Measurements from ENCODE around the gene TSC22D1.
"Not testable (repeated sequence)": the region's sequence is repeated elsewhere in the genome, so short reads cannot be mapped to it uniquely, and the experiment has no call there.

TSC22D1 gene

GRCh38 chr13:44575741-44576350, at the start of gene TSC22D1:
Gene TSC22D1 (minus strand): TSS chr13:44576330. CDS start chr13:44576074, 256 bp downstream.
- peak; percentile 42 to 63 for DNase-seq (ENCODE audit: low read depth in 2 of 2)

DNA sequence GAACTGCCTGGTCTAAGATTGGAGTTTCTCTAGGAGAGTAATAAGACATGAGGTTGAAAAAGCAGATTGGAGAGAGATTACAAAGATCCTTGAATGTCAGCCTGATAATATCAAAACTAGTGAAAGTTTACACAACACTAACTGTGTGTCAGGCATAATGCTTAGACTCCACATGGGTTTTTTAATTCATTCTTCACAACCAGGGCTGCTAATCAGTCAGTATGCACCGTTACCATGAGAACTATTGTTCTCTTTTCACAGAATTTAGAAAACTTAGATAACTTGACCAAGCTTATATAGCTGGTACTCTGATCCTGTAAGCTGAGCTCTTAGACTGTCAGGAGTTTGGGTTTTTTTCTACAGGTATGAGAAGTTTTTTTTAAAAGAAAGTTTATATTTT, 46.6 kb upstream of the TSC22D1 start:
- no peak for DNase-seq (ENCODE audit: low read depth in 2 of 2)

DNA sequence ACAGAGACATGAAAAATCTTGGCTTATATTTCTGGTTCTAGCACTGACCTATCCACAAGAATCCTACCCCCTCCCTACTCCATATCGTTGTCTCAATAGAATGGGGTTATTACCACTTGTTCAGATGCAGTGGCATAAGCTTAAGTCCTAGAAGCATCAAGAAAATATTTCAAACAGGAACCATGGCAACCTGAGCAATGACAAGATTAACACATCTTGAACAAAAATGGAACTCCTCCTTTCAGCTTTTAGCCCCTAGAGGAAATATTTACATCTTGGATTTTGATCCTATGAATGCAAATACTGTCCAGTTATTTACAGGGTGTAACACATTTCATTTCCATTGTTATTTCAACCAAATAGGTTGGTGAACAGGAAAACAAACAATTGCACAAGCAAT, 46.1 kb upstream of the TSC22D1 start:
- no peak for DNase-seq (ENCODE audit: low read depth in 2 of 2)

- DNase-seq (ENCODE audit: low read depth in 2 of 2): no peak
These were observed 43.9 kb upstream of the TSC22D1 start for GRCh38 chr13:44620057-44620456.

GRCh38 chr13:44619651-44620050, 43.5 kb upstream of the TSC22D1 start:
- no peak for DNase-seq (ENCODE audit: low read depth in 2 of 2)

DNA sequence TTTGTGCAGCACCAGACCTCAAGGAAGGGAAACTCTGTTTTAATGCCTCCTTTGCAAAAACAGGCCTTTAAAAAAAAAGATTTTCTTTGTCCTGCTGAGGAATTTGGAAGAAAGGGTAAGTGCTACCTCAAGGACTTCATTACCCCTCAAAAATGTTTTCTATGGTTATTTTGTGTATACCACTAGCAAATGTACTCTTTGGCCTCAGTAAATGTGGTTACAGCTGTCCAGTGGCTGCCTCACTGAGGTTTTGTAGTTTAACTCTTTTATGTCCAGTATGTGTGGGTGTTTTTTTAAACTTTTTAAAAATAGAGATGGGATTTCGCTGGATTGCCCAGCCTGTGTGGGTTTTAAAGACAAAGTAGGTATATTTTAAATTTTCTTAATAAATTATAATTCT, 42.2 kb upstream of the TSC22D1 start:
- DNase-seq (ENCODE audit: low read depth in 2 of 2): no peak

GRCh38 chr13:44617648-44618047, 41.5 kb upstream of the TSC22D1 start:
- DNase-seq (ENCODE audit: low read depth in 2 of 2): no peak

- no peak for DNase-seq (ENCODE audit: low read depth in 2 of 2)
These were observed 33.0 kb upstream of the TSC22D1 start for GRCh38 chr13:44609137-44609536.

DNA sequence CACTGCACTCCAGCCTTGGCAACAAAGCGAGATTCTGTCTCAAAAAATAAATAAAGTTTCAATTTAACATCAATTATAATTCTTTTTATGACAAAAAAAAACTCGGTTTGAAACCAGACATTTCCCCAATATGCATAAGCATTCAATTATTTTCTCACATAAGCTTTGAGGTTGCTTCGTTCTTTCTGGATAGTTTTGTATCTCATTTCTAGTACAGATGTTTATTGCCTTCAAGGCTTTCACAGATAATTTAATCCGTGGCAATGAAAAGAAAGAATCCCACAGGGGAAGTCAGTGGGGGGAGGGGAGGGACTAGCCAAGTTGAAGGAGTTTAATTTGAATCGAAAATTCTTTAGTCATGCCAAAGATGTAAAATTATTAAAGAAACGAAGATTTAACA, 29.6 kb upstream of the TSC22D1 start:
- no peak for DNase-seq (ENCODE audit: low read depth in 2 of 2)

DNA sequence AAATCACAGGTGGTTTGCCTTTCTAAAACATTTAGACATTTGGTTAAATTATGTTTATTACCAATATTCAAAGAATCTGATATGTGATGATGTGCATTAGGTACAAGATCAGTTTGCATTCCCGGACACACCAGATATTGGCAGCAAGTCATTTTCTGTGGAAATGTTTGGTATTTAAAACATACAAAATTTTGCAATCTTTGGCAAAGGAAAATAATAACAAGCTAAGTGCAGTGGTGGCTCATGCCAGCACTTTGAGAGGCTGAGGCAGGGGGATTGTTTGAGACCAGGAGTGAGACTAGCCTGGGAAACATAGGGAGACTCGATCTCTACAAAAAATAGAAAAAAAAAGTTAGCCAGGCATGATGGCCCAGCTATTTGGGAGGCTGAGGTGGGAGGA, 29.1 kb upstream of the TSC22D1 start:
- DNase-seq (ENCODE audit: low read depth in 2 of 2): no peak

DNA sequence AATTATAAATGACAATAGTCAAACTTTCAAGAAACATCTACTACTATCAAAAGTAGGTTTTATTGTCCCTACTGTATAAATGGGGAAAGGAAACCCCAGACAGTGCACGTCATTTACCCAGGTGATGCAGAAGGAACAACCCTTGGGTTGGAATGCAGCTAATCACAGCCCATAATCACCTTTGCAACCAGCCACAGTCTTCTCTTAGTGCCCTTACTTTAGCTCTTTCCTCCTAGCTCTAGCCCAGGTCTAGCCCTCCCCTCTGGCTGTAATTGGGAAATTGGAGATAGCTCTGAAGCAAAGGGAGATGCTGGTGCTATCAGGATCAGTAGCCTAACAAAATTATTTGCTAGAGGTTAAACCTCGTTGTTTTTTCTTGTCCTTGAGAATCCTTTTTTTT, 25.5 kb upstream of the TSC22D1 start:
- no peak for DNase-seq (ENCODE audit: low read depth in 2 of 2)

GRCh38 chr13:44593861-44594592, 17.9 kb upstream of the TSC22D1 start:
- not testable (repeated sequence) for DNase-seq (ENCODE audit: low read depth in 2 of 2)

- DNase-seq (ENCODE audit: low read depth in 2 of 2): no peak
These were observed 16.2 kb upstream of the TSC22D1 start for GRCh38 chr13:44592216-44592847.

- no peak for DNase-seq (ENCODE audit: low read depth in 2 of 2)
These were observed 15.2 kb upstream of the TSC22D1 start for GRCh38 chr13:44591316-44591715.

DNA sequence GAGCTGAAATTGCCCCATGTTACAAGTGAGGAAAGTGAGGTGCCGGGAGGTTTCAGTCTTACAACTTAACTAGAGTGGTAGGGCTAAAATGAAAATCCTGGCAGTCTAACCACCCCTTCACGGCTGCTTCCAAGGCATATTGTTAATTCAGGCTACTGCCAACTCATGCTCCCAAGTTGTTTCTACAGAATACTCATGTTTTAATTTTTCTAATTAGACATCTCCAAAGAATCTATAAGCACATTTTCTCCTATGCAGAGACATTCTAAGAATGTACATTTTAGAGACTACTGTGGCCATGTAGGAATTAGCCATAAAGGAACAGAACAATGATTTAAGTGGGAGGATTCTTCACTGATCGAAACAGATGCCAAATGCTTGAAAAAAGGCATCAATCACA, 7.0 kb upstream of the TSC22D1 start:
- DNase-seq (ENCODE audit: low read depth in 2 of 2): no peak

- DNase-seq (ENCODE audit: low read depth in 2 of 2): no peak
These were observed 1.9 kb upstream of the TSC22D1 start for GRCh38 chr13:44578067-44578400.

DNA sequence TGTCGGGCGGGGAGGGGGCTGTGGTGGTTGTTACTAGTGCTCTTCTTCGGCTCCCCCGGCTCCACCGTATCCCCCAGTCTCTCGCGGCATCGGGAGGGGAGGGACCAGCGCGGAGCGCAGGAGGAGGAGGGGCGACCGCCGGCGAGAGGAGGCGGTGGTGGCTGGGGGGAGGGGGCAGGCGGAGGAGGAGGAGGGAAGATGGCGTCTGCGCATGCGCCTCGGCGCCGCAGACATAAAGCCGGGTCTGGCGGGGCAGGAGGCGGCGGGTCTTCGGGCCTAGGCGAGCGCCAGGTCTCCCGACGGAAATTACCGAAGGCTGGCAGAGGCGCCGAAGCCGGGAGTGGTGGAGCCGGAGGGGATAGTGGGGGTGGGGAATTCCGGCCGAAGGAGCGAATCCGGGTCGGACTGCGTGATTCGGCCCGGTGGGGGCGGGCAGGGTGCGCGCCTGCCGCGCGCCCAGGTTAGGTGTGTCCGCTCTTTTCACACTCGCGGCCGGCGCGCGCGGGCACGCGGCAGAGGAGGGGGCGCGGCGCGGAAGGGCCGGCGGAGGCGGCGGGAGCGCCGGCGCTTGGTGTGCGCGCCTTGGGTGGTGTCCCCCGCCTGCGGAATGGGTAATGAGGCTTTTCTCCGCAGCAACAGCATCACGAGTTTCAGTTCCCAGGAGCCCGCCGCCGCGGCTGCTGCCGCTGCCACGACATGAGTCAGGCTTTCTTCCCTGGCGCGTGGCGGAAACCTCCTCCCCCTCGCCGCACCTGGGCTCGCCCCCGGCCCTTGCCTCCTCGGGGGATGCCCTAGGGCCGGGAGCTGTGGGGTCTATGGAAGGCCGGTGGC, 1.3 kb upstream of the TSC22D1 start:
- DNase-seq (ENCODE audit: low read depth in 2 of 2): peak; percentile 95 to 96

DNA sequence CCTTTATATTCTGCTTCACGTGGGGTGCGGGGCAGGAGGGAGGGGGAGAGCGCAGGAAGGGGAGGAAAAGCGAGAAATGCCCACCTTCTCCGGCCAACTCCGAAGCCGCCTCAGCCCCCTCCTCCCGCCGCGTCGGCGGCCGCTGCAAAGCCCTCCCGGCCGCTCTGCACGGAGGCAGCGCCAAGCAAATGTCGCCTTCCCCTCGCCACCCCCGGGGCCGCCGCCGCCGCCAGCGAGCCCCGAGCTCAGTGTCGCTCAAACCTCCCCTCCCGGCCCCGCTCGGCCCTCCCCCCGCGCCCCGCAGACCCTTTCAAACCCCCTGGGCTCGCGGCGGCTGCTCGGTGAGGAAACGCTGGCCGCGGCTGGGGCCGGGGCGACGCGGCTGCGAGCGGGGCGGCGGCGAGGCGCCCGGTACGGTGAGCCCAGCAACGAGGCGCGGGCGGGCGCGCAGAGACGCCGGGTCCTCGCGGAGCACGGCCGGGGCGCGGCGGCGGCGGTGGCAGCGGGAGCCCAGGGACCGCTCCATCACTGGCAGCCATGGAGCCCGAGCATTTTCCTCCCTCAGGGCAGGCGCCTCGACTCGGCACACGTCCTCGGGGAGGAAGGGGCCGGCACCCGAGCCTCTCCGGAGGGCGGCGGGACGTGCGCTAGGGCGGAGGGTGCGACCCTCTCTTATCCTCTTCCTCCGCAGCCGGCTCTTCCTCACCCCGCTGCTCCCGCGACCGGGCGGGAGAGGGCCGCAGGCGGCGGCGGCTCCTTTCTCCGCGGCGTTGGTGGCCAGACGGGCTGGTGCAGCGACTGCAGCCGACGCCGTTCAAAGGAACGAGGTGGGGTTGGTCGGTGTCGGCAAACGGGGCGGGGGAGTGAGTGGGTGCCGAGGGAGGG, 463 bp upstream of the TSC22D1 start:
- DNase-seq (ENCODE audit: low read depth in 2 of 2): peak; percentile 11 to 41

DNA sequence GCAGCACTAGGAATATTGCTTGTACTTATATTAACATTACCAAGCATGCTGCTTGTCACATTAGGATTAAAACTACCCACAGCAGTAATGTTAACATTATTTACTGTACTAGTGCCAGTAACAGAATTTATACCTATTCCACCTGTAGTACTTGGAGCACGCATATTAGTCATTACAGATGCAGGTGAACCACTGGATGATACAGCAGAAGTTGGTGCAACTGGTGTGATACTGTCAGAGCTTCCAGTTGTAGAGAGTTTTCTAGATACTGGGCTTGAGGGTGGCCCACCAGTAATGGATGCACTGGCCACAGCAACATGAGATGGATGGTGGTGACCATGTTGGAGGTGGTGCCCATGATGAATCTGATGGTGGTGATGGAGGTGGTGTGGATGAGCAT, 1.1 kb downstream of the TSC22D1 start:
- DNase-seq (ENCODE audit: low read depth in 2 of 2): no peak

GRCh38 chr13:44574466-44574855, 1.7 kb downstream of the TSC22D1 start:
- DNase-seq (ENCODE audit: low read depth in 2 of 2): no peak

DNA sequence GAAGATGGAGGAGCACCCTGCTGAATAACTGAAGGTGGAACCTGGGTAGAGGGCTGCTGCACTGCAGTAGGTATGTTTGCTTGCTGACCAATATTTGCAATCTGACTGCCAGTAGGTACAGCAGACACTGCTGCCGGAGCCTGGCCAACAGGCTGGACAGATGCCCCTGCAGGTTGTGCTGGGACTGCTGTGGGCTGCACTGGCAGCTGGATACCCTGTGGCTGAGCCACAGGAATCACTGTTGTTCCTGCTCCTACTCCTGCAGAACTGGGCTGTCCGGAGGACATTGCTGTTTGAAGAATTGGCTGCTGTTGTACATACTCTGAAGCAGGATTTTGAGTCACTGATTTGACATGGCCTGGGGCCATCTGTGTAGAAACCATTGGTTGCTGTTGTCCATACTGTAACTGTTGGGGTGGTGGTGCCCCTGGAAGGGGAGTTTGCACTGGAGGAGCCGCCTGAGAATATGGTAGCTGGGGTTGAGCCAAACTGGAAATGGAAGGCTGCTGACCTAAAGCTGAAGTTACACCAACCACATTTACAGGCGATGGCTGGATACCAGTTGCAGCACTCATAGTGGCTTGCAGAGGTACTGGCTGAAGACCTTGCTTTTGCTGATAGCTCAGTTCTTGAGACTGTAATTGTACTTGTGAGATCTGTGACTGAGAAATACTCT, 2.2 kb downstream of the TSC22D1 start:
- no peak for DNase-seq (ENCODE audit: low read depth in 2 of 2)
